KOPT-K1 (cell line): ENCODE results near the gene CALHM6.

Experiments
- H3K27ac ChIP-seq: fragments of 200-600 bp; sonication (generic); 2 replicates; pipeline ENCODE4 v1.5.1; 2016; ENCODE audit warnings: antibody characterized with exemption, mild to moderate bottlenecking, low read depth, low read length; ENCODE audit not compliant: poor library complexity, severe bottlenecking
- H3K36me3 ChIP-seq: fragments of 200-600 bp; sonication (generic); 2 replicates; pipeline ENCODE4 v1.5.1; 2017; ENCODE audit warnings: antibody characterized with exemption, mild to moderate bottlenecking, low read length, moderate library complexity; ENCODE audit not compliant: insufficient read depth
- H3K9me3 ChIP-seq: fragments of 200-600 bp; sonication (generic); 2 replicates; pipeline ENCODE4 v1.5.1; 2017; ENCODE audit warnings: antibody characterized with exemption, low read length, mild to moderate bottlenecking; ENCODE audit not compliant: insufficient read depth, poor library complexity, severe bottlenecking

Gene CALHM6

GRCh38 chr6:116456106-116456505 is 5.1 kb upstream of the CALHM6 start:
- Histone ChIP-seq H3K27ac (no peak overlapping the region), H3K9me3 (no peaks in the 10 kb centered on the region), H3K36me3 (no peaks in the 10 kb centered on the region)

GRCh38 chr6:116456927-116457326 is 4.2 kb upstream of the CALHM6 start:
- no peaks in the 10 kb centered on the region for H3K9me3 ChIP-seq
- H3K27ac ChIP-seq, result no peak overlapping the region
- no peaks in the 10 kb centered on the region for H3K36me3 ChIP-seq

GRCh38 chr6:116458264-116458663 is 2.9 kb upstream of the CALHM6 start:
- H3K36me3 ChIP-seq, result no peaks in the 10 kb centered on the region
- peaks cover 5% of the 10 kb centered on the region for H3K9me3 ChIP-seq
- no peak overlapping the region for H3K27ac ChIP-seq

GRCh38 chr6:116459927-116460326 is 1.2 kb upstream of the CALHM6 start:
- H3K36me3 ChIP-seq, result no peaks in the 10 kb centered on the region
- peaks cover 5% of the 10 kb centered on the region for H3K9me3 ChIP-seq
- no peak overlapping the region for H3K27ac ChIP-seq

- Histone ChIP-seq H3K36me3 (no peaks in the 10 kb centered on the region), H3K9me3 (peaks cover 5% of the 10 kb centered on the region), H3K27ac (no peak overlapping the region)
Observed at GRCh38 chr6:116461932-116462885, 1.0 kb downstream of the CALHM6 start.

GRCh38 chr6:116463301-116463700 is 2.1 kb downstream of the CALHM6 start:
- Histone ChIP-seq H3K36me3 (no peaks in the 10 kb centered on the region), H3K9me3 (peaks cover 5% of the 10 kb centered on the region), H3K27ac (no peak overlapping the region)

- Histone ChIP-seq H3K36me3 (no peaks in the 10 kb centered on the region), H3K27ac (no peak overlapping the region), H3K9me3 (peaks cover 5% of the 10 kb centered on the region)
Observed at GRCh38 chr6:116465246-116465645, 4.1 kb downstream of the CALHM6 start.

- H3K36me3 ChIP-seq, result no peaks in the 10 kb centered on the region
- H3K27ac ChIP-seq, result no peak overlapping the region
- peaks cover 4% of the 10 kb centered on the region for H3K9me3 ChIP-seq
Observed at GRCh38 chr6:116467096-116467495, 5.9 kb downstream of the CALHM6 start.

GRCh38 chr6:116467514-116467913 is 6.3 kb downstream of the CALHM6 start:
- peaks cover under 1% of the 10 kb centered on the region for H3K9me3 ChIP-seq
- no peaks in the 10 kb centered on the region for H3K36me3 ChIP-seq
- no peak overlapping the region for H3K27ac ChIP-seq

GRCh38 chr6:116468293-116468692 is 7.1 kb downstream of the CALHM6 start:
- H3K27ac ChIP-seq, result no peak overlapping the region
- H3K9me3 ChIP-seq, result no peaks in the 10 kb centered on the region
- H3K36me3 ChIP-seq, result no peaks in the 10 kb centered on the region

- H3K27ac ChIP-seq, result no peak overlapping the region
- no peaks in the 10 kb centered on the region for H3K9me3 ChIP-seq
- no peaks in the 10 kb centered on the region for H3K36me3 ChIP-seq
Observed at GRCh38 chr6:116471531-116471930, 10.4 kb downstream of the CALHM6 start.

GRCh38 chr6:116472706-116473105 is 11.5 kb downstream of the CALHM6 start:
- H3K27ac ChIP-seq, result no peak overlapping the region
- H3K9me3 ChIP-seq, result no peaks in the 10 kb centered on the region
- no peaks in the 10 kb centered on the region for H3K36me3 ChIP-seq

- H3K9me3 ChIP-seq, result no peaks in the 10 kb centered on the region
- no peak overlapping the region for H3K27ac ChIP-seq
- no peaks in the 10 kb centered on the region for H3K36me3 ChIP-seq
Observed at GRCh38 chr6:116475141-116475540, 14.0 kb downstream of the CALHM6 start.

GRCh38 chr6:116476002-116476678 is 15.0 kb downstream of the CALHM6 start:
- Histone ChIP-seq H3K9me3 (no peaks in the 10 kb centered on the region), H3K36me3 (no peaks in the 10 kb centered on the region), H3K27ac (no peak overlapping the region)

GRCh38 chr6:116482780-116483179 is 21.6 kb downstream of the CALHM6 start:
- Histone ChIP-seq H3K36me3 (no peaks in the 10 kb centered on the region), H3K27ac (no peak overlapping the region), H3K9me3 (no peaks in the 10 kb centered on the region)
